Stimulated activated CD8-positive, alpha-beta memory T cell treated with anti-CD3 and anti-CD28 coated beads, Interleukin-12 subunit alpha, Interleukin-12 subunit beta, amount 100 ng/mL, for 1 hour (primary cell): ENCODE data around the gene P2RY2.
"Not testable (repeated sequence)": the region's sequence is repeated elsewhere in the genome, so short reads cannot be mapped to it uniquely, and the experiment has no call there.

Experiments
- DNase-seq: peaks from one replicate; pipeline ENCODE4 v3.0.0-alpha.2; 2020; ENCODE audit warnings: low read depth

P2RY2 gene

GRCh38 chr11:73228268-73229134 lies 10.4 kb downstream of the P2RY2 start:
- DNase-seq, result no peak

- DNase-seq, result no peak
These were observed 11.3 kb downstream of the P2RY2 start for GRCh38 chr11:73229321-73229895.

GRCh38 chr11:73229896-73230875 lies 12.1 kb downstream of the P2RY2 start:
- DNase-seq, result no peak

- DNase-seq, result no peak
These were observed 12.8 kb downstream of the P2RY2 start for GRCh38 chr11:73230931-73231330.

GRCh38 chr11:73232487-73232886 lies 14.4 kb downstream of the P2RY2 start:
- not testable (repeated sequence) for DNase-seq

GRCh38 chr11:73233211-73233610 lies 15.1 kb downstream of the P2RY2 start:
- DNase-seq, result no peak

GRCh38 chr11:73233692-73234470 lies 15.8 kb downstream of the P2RY2 start:
- no peak for DNase-seq

- no peak for DNase-seq
These were observed 16.5 kb downstream of the P2RY2 start for GRCh38 chr11:73234471-73235181.

GRCh38 chr11:73235236-73235786 lies 17.2 kb downstream of the P2RY2 start:
- DNase-seq, result no peak

- no peak for DNase-seq
These were observed 18.2 kb downstream of the P2RY2 start for GRCh38 chr11:73236205-73236765.

- no peak for DNase-seq
These were observed 18.8 kb downstream of the P2RY2 start for GRCh38 chr11:73236854-73237253.

- no peak for DNase-seq
These were observed 19.6 kb downstream of the P2RY2 start for GRCh38 chr11:73237471-73238290.

- DNase-seq, result no peak
These were observed 21.0 kb downstream of the P2RY2 start for GRCh38 chr11:73239111-73239521.

- no peak for DNase-seq
These were observed 21.6 kb downstream of the P2RY2 start for GRCh38 chr11:73239571-73240189.

- no peak for DNase-seq
These were observed 22.2 kb downstream of the P2RY2 start for GRCh38 chr11:73240190-73240781.

GRCh38 chr11:73241300-73241699 lies 23.2 kb downstream of the P2RY2 start:
- no peak for DNase-seq

GRCh38 chr11:73242251-73243092 lies 24.4 kb downstream of the P2RY2 start:
- DNase-seq, result peak; percentile 47

GRCh38 chr11:73243093-73243485 lies 25.0 kb downstream of the P2RY2 start:
- DNase-seq, result no peak
